Activated CD4-positive, alpha-beta T cell treated with anti-CD3 and anti-CD28 coated beads, Interleukin-2, amount 50 U/mL, for 1 hour (primary cell): ENCODE data around the gene CTDNEP1.
A peak's percentile ranks its signal among the peaks of the same experiment; 100 is the strongest.

Experiments used
- DNase-seq: peaks from one replicate; pipeline ENCODE4 v3.0.0-alpha.2; 2020

The CTDNEP1 gene

DNA sequence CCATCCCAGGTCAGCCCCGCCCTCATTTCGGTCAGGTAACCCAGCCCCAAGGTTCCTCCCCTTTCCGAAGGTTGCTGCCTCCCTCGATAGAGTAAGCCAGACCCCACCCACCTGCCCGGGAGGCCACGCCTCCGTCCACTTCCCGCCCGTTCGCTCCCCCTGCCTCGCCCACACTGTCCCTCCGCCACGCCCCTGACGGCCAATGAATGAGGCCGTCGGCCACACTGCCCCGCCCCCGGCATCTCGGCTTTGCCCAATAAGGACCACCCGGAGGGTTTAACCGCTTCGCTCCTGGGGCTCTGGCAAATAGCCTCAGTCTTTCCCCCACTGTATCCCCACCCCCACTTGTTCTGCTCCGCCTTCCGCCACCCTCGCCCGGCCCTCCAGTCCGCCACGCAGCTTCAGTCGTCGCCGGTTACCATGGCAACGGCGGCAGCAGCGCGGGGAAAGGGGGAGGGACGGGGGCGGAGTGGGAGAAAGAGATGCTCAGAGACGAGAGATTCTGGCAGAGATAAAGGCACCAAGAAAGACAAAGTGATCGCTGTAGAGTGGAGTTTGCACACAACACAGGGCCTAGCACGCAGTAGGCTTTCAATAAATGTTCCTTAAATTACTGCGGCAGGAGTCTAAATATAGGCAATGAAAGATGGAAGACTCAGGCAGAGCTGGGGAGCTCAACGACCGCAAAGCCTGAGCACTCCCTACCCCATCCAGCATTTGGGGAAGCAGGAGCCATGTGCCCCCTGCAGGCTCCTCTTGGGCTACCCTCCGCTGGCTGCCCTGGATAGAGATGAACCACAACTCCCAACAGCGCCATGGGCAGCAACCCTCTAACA is 37.0 kb downstream of the CTDNEP1 start:
- DNase-seq: peak; percentile 100

DNA sequence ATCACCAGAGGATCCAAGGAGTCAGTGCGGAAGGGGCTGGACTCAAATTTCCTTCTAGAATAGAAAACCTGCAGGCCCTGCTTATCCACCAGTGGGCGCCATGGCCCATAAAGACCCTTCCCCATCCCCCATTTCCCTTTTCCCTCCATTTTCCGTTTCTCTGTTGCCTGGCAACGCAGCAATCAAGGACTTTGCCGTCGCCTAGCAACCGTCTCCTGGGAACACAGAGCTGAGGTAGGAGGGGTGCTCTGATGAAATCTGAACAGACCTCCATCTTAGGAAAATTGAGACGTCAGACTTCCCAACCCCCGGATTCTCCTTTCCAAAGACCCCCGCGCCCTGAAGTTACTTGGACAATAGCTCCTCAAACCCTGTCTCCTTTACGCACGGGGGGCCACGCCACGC is 37.6 kb downstream of the CTDNEP1 start:
- peak; percentile 81 for DNase-seq

- DNase-seq: no peak
These were observed 39.9 kb downstream of the CTDNEP1 start for GRCh38 chr17:7211491-7212273.

GRCh38 chr17:7208754-7209460 is 42.6 kb downstream of the CTDNEP1 start:
- DNase-seq: no peak

GRCh38 chr17:7208027-7208571 is 43.4 kb downstream of the CTDNEP1 start:
- no peak for DNase-seq

DNA sequence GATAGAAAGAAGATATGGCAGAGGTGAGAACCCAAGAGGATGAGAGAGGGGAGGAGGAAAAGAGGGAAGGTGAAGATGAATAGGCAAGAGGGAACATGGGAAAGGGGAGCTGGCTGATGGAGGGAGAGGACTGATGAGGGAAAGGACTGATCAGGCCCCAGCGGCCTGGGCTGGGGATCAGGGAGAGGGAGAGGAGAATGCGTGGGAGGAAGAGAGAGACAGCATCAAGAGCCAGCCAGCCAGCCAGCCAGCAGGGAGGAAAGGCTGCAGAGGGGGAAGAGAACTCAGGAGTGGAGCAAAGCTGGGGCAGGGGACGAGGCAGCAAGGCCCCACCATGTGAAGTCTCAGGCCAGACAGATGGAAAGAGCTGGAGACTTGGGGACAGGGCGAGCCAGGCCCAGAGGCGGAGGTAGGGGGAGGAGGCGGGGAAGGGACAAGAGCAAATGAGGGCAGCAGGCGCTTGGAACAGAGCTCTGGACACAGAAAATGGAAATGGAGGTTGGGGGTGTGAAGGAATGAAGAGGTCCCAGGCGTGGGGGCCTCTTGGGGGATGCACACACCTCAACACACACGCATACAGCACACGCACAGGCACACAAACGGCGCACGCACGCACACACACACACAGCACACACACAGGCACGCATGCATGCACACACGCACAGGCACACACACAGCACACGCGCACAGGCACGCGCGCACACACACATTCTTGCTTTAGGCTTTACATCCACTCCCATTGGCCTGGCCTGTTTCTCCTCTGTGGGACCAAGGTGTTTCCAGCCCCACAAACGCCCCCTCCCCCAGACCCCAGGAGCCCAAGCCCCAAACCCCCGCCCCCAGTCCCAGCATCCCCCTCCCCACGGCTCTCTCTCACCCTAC is 44.2 kb downstream of the CTDNEP1 start:
- no peak for DNase-seq

DNA sequence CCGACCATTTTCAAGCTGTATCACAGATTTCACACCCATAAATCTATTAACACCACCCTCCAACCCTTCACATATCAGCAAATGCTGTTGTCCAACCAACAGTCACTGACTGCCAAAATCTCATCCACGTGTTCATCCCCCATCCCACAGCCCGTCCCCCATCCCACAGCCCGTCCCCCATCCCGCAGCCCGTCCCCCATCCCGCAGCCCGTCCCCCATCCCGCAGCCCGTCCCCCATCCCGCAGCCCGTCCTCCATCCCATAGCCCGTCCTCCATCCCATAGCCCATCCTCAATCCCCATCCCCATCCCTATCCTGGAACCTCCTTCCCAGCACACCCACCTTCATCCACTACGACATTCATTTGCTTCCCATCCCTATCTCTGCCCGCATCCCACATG is 46.0 kb downstream of the CTDNEP1 start:
- DNase-seq: no peak

- peak; percentile 96 for DNase-seq
These were observed 46.6 kb downstream of the CTDNEP1 start for GRCh38 chr17:7204828-7205461.

GRCh38 chr17:7204336-7204735 is 47.2 kb downstream of the CTDNEP1 start:
- no peak for DNase-seq

DNA sequence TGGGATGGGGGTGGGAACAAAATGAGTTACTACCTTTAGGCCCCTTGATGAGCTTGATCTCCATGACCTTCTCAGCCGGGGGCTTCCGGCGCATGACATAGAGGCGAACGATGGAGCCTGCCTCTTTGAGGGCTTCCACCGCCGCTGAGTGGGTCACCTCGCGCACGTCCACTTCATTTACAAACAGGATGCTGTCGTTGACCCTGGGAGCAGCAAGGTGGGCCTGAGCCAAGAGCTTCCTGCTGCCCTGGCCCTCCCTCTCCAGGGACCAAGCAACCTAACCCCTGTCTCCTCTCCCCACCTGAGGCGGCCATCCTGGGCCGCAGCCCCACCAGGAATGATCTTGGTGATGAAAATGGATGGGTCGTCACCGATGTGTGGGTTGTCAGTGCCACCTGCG is 48.1 kb downstream of the CTDNEP1 start:
- DNase-seq: no peak

- DNase-seq: no peak
These were observed 54.7 kb downstream of the CTDNEP1 start for GRCh38 chr17:7196651-7197401.

GRCh38 chr17:7195971-7196370 is 55.6 kb downstream of the CTDNEP1 start:
- no peak for DNase-seq
